Measurements from ENCODE around the gene KRT34.
"Not testable (repeated sequence)": the region's sequence is repeated elsewhere in the genome, so short reads cannot be mapped to it uniquely, and the experiment has no call there.

The KRT34 gene

GRCh38 chr17:41381943-41382342 is at the start of gene KRT34:
Gene KRT34 (minus strand): TSS chr17:41382306. CDS start chr17:41382246, 60 bp downstream.
- DNase-seq: not testable (repeated sequence)

DNA sequence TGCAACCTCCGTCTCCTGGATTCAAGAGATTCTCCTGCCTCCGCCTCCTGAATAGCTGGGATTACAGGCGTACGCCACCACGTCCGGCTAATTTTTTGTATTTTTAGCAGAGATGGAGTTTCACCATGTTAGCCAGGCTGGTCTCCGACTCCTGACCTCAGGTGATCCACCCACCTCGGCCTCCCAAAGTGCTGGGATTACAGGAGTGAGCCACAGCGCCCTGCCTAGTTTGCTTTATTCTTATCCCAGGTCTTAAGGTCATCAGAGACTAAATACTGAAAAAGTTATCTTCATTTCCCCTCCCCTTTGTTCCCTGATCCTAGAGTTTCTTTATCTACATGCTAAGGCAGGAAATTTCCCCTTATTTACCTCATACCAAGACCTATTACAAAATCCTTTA is 48.3 kb upstream of the KRT34 start:
- not testable (repeated sequence) for DNase-seq

DNA sequence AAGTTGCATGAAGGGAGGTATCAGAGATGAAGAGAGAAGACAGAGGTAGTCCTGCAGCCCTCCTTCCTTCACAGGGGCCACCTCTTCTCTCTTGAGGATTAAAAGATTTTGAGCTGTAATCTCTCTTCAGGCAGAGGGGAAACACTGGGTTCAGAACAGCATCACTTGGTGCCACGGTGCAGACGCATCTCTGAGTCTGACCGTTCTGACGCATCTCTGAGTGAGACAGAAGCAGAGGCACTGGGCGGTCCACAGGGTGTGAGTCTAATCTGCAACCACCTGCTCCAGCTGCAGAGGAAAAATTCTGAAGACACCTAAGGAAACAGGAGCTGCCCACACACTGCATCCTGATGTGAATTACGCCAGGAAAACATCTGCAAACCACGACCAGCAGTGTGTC is 47.6 kb upstream of the KRT34 start:
- DNase-seq: no peak

DNA sequence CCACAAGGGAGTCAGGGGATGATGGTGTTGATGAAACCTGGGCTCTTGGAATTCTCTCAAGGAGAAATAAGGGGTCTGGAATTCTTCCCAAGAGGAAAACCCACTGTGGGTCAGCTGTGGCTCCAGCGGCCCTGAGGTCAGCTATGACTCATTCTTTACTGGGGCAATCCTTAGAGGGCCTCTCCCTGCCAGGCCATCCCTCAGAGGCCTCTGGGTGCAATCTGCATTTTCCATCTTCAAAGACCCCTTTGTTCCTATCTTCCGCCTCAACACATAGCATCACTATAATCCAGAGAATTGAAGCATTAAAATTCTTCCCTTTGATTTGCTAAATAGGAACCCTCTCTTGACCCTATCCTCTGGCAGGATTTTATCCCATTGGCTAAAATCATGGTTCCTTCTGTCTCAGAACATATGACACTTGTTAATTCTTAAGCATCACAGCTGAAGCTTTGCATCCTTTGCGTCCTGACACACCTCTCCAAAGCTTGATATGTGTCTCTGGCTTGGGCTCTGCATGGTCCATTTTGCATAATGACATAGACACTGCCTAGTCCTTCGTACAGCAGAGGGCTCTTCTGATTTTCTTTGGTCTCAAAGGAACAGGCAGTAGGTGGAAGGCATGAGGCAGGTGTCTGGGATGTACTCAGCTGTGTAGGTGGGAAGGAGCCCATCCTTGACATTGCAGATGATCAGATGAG is 46.6 kb upstream of the KRT34 start:
- no peak for DNase-seq

DNA sequence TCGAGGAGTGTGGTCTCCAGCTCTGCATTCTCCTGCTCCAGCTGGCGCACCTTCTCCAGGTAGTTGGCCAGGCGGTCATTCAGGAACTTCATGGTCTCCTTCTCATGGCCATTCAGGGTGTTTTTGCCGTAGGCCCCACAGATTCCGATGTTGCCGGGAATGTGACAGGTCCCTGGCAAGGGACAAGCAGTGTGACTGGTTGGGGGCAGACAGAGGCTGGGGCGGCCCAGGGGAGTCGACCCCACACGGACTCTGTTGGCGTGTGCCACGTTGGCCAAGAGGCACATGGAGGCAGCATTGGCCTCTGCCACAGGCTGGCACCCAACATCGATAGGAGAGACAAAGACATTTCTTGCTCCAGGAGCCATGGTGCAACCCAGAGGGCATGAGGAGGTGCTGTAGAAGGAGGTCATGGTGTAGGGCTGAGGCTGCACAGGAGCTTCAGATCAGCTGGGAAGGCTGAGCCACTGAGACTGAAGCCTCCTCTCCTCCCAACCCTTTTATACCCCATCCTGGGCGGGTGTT is 42.1 kb upstream of the KRT34 start, which contains the start of gene KRT37:
Gene KRT37 (minus strand): TSS at position 475 of the 525 bp plus-strand sequence. CDS start 62 bp downstream, at position 413.
- no peak for DNase-seq

DNA sequence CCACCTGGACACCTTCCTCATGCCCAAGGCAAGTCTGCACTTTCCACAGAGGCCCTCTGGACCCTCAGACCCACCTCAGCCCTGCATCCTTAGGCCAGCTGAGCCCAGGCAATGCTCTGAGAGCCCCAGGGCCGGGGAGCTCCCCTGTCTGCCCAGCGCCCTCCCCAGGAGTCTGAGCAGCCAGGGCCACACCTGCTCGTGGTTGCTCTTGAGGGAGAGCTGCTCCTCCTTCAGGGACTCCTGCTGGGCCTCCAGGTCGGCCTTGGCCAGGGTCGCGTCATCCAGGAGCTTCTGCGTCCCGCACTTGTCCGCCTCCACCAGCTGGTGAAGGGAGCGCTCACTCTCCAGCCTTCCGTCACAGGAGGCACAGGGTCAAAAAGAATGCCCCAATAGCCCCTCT is 40.5 kb upstream of the KRT34 start:
- not testable (repeated sequence) for DNase-seq

- DNase-seq: no peak
These were observed 39.5 kb upstream of the KRT34 start for GRCh38 chr17:41421617-41422016.

GRCh38 chr17:41421116-41421515 is 39.0 kb upstream of the KRT34 start:
- DNase-seq: no peak

DNA sequence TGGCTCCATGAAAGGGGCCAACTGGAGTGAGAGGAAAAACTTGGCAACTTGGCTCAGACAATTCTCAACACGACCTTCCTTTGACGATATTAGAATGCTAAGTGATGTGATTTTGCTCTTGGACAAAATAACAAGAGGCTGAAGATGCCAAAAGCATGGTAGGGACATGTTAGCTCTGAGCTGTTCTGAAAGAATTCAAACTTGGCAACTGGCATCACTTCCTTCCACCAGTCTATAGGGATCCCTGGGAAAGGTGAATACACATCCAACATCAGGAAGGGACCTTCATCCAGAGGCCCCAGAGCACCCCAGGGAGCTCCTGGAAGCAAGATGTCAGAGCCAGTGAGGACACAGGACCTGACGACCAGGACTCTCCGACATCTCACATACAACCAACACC is 38.0 kb upstream of the KRT34 start:
- no peak for DNase-seq

DNA sequence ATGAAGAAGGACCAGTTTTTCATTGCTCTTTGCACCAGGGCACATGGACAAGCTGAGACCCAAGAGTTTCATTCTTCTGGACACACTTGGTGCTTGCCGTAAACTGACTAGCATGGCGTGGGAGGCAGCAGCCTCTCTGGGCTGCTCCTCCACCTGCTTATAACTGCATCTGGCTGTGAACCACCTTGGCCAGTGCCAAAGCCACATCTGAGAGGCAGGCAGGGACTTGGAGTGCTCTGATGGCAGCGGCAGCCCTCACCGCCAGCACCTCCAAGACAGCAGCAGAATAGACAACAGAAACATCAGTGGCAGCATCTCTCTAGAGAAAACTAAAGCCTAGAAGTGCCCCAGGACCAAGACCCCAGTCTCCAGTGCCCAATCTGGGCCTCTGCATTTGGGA is 37.6 kb upstream of the KRT34 start:
- no peak for DNase-seq

- no peak for DNase-seq
These were observed 36.2 kb upstream of the KRT34 start for GRCh38 chr17:41418116-41418860.

DNA sequence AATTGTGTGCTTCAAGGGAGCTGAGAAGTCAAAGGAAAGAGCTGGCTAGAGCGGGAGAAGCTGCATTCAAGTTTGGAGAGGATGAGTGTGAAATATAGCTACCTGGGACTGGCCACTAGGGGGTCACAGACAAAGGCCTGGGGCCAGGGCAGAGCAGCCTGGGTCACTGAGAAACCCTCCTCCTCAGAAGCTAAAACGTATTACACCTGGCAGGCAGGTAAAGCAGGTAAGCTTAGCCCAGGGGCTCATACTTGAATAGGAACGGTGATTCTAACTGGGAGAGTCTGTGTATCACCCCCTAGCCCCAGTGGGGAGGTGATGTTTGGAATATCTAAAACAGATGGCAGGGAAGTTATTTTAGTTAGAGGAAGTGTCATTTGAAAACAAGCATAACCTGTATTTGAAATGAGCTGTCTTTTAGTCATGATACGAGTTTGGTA is 35.5 kb upstream of the KRT34 start:
- no peak for DNase-seq

DNA sequence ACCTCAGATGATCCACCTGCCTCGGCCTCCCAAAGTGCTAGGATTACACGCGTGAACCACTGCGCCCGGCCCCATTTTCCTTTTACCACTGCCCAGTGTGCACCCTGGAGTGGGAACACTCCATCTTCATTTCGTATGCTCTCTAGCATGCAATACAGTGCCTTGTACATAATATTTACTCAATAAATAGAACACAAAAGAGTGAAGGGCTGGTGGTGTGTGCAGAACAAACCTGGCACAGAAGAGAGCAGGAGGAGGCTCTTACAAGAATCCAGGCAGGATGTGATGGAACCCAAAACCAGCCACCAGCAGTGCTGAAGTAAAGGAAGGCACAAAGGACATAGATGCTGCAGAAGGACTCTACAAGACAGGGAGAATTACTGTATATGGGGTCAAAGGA is 35.0 kb upstream of the KRT34 start:
- no peak for DNase-seq

DNA sequence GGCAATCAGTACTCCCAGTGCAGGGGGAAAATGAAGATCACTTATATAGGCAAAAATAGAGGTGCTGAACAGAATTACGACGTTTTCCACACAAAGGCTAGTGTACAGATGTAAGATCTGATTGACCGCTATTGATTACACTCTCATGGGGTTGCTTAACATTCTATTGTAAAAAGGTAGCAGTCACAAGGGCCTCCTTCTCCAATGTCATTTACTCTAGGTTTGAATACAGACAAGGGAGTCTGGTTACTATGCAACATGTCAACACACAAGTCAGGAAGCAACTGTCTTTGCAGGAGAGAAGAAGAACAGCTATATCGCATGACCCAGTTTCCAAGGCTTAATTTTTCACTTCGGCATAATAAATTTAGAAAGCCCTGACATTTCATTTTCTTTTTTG is 34.4 kb upstream of the KRT34 start:
- no peak for DNase-seq

DNA sequence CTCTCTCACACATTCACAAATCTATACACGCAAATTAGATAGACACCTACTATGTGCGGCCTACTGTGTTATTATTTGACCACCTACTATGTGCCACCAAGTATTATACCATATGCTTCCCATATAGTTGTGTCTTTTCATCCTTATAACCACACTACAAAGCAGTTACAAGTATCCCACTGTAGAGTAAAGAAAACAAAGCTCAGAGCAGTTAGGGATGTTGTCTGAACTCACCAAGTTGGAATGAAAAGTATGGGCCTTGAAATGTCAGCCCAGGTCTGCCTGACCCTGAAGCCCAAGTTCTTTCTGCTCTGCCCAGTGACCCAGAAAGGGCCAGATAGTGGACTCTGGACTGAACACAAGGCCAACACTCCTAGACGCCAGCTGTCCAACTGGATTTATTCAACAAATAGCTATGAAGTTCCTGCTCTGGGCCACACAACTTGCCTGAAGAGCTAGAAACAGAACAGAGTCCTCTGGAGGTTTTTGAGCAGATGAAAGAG is 33.8 kb upstream of the KRT34 start:
- DNase-seq: no peak

DNA sequence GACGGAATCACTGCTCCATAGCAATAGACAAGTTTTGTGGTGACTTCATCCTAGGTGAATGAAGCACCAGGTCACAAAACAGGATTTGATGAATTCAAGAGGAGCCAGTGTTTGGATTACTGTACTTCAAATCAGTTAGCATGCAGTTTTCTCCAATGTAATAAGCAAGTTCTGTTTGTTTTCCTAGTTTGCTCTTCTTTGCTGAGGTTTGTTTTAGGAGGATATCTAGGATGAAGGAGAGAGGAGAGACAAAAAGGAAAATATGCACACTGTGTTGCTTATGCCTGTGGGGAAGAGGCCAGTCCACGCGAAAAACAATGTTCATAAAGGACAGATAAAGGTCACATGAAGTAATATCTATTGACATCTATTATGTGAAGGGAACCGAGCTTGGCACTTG is 33.3 kb upstream of the KRT34 start:
- no peak for DNase-seq

- no peak for DNase-seq
These were observed 31.9 kb upstream of the KRT34 start for GRCh38 chr17:41413982-41414381.

DNA sequence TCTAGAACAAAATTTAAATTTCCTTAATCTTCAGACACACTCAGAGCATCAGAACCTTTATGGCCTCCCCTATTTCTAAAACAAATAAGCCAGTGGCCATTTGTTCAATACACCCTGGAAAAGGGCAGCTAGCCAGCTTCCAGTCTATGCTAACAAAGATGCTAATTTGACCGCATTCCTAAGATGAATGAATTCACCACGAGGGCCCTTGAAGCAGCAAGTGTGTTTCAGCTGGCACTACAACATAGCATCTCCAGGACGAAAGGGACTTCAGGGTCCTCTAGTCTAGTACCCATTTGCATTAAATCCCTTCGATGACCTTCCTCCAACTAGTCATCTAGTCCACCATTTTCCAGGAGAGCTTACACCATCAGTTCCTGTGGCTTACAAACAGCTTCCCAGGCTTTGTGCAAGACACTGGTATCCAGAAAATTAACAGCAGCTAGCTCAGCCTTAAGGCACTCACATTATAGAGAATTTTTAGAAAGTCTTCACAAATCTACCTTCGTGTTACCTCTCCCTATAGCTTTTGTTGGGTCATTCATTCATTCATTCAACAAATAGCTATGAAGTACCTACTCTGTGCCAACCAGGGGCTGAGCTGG is 31.3 kb upstream of the KRT34 start:
- no peak for DNase-seq

DNA sequence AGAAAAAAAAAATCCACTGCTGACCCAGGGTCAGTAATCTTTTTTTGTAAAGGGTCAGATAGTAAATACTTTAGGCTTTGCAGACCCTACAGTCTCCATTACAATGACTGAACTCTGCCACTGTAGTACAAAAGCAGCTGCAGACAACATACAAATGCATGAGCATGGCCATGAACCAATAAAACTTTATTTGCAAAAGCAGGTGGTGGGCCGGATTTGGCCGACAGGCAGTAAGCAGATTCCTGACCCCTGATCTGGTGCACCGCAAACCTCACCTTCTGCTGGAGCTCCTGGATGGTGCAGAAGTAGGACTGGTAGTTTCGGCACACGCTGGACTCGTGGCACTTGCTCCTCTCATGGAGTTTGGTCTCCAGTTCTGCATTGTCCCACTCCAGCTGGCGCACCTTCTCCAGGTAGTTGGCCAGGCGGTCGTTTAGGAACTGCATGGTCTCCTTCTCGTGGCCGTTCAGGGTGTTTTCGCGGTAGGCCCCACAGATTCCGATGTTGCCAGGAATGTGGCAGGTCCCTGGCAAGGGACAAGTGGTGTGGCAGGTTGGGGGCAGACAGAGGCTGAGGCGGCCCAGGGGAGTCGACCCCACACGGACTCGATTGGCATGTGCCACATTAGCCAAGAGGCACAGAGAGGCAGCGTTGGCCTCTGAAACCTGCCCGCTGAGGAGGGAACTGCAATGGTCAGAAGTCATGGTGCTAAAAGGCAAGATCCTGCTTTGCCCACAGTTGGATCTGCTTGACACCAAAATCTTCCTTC is 29.1 kb upstream of the KRT34 start:
- no peak for DNase-seq

- DNase-seq: no peak
These were observed 25.1 kb upstream of the KRT34 start for GRCh38 chr17:41407226-41407625.

- no peak for DNase-seq
These were observed 24.1 kb upstream of the KRT34 start for GRCh38 chr17:41406205-41406604.
